CD4-positive, CD25-positive, alpha-beta regulatory T cell (primary cell): ENCODE measurements around the gene CCM2. TPM values are rescaled to one million over a fixed set of nuclear protein-coding genes. Genes with fewer than 3 reads are reported as not detected.

Source experiments
- ATAC-seq, 2 donors: fragments of 150-1000 bp; cut with Tn5 transposase; one replicate each; pipeline ENCODE4 v1.10.0; 2021; ENCODE audit warnings: low read depth in 2 of 2, moderate number of reproducible peaks in 2 of 2, moderate library complexity in 1 of 2
- DNase-seq, 3 donors: peaks; one replicate each; pipeline versions ENCODE4 v3.0.0 to v3.0.0-alpha.2; 2012 to 2022; ENCODE audit warnings: mixed read lengths in 1 of 3
- H3K27ac ChIP-seq: one replicate; pipeline ENCODE4 v1.7.0; 2013; ENCODE audit warnings: mild to moderate bottlenecking, low read length; ENCODE audit not compliant: insufficient read depth, poor library complexity, severe bottlenecking
- H3K27me3 ChIP-seq: one replicate; pipeline ENCODE4 v1.7.0; 2013; ENCODE audit warnings: low read length; ENCODE audit not compliant: control insufficient read depth, insufficient read depth
- H3K36me3 ChIP-seq: one replicate; pipeline ENCODE4 v1.7.0; 2013; ENCODE audit warnings: mild to moderate bottlenecking, low read length, moderate library complexity; ENCODE audit not compliant: control insufficient read depth, insufficient read depth
- H3K4me1 ChIP-seq: 2 replicates; pipeline ENCODE4 v1.7.0; 2013; ENCODE audit warnings: mild to moderate bottlenecking, low read length; ENCODE audit not compliant: insufficient read depth, control insufficient read depth, poor library complexity, severe bottlenecking
- H3K4me3 ChIP-seq: one replicate; pipeline ENCODE4 v1.7.0; 2013; ENCODE audit warnings: low read depth, mild to moderate bottlenecking, low read length, moderate library complexity
- H3K9me3 ChIP-seq, 2 experiments: 1 replicate in 1 of 2; 2 replicates in 1 of 2; pipeline ENCODE4 v1.7.0; 2013; ENCODE audit warnings: low read length in 2 of 2, mild to moderate bottlenecking in 1 of 2, moderate library complexity in 1 of 2; ENCODE audit not compliant: control insufficient read depth in 2 of 2
- H3K27ac Mint-ChIP-seq, 3 donors: one replicate each; pipeline ENCODE4 v1.8.0; 2020 to 2022; ENCODE audit warnings: mild to moderate bottlenecking in 3 of 3, mixed read lengths in 3 of 3, moderate library complexity in 2 of 3
- H3K27me3 Mint-ChIP-seq: one replicate; pipeline ENCODE4 v1.8.0; 2022; ENCODE audit warnings: mild to moderate bottlenecking, mixed read lengths
- H3K36me3 Mint-ChIP-seq: one replicate; pipeline ENCODE4 v1.8.0; 2020; ENCODE audit warnings: mixed read lengths
- H3K4me1 Mint-ChIP-seq, 4 donors: one replicate each; pipeline ENCODE4 v1.8.0; 2020 to 2022; ENCODE audit warnings: mixed read lengths in 4 of 4, mild to moderate bottlenecking in 1 of 4
- H3K4me3 Mint-ChIP-seq, 4 donors: one replicate each; pipeline ENCODE4 v1.8.0; 2020 to 2022; ENCODE audit warnings: mild to moderate bottlenecking in 4 of 4, mixed read lengths in 4 of 4, moderate library complexity in 3 of 4
- H3K9me3 Mint-ChIP-seq, 7 donors: one replicate each; pipeline ENCODE4 v1.8.0; 2020 to 2022; ENCODE audit warnings: mixed read lengths in 7 of 7, mild to moderate bottlenecking in 3 of 7, moderate library complexity in 2 of 7
- polyA plus RNA-seq, 4 donors: library from polyadenylated mRNA; unstranded; fragments of 300-500 nt; fragmentation: Illumina TruSeq; gene quantifications; one replicate each; pipeline ENCODE4 v1.2.3, GENCODE V29; 2021
- total RNA-seq: library from RNA; stranded (reverse); gene quantifications from one replicate; pipeline ENCODE4 v1.2.3, GENCODE V29; 2022

The CCM2 gene
- total and polyA plus RNA-seq, 5 donors from 2014 or later: 139 to 190 (median 156) TPM

GRCh38 chr7:44981035-44981706, 18.8 kb upstream of the CCM2 start:
- ATAC-seq (no peak), DNase-seq (peak in 1 of 3 donors; percentile 25)
- H3K27ac Mint-ChIP-seq: peak overlapping the region; percentile 98
- peak overlapping the region; percentile 84 to 96 (median 96) for H3K4me3 Mint-ChIP-seq
- H3K27me3 Mint-ChIP-seq: peaks cover 7% of the 10 kb centered on the region
- peaks cover 24 to 96% (median 59%) of the 10 kb centered on the region in 4 donors for H3K4me1 Mint-ChIP-seq
- Histone ChIP-seq H3K27me3 (no peaks in the 10 kb centered on the region), H3K36me3 (peaks cover 35% of the 10 kb centered on the region), H3K9me3 (no peaks in the 10 kb centered on the region), H3K4me1 (peaks cover 87% of the 10 kb centered on the region), H3K4me3 (peak overlapping the region; percentile 78), H3K27ac (peak overlapping the region; percentile 94)
- peaks cover 30% of the 10 kb centered on the region for H3K36me3 Mint-ChIP-seq
- no peaks in the 10 kb centered on the region for H3K9me3 Mint-ChIP-seq

GRCh38 chr7:44982535-44982923, 17.5 kb upstream of the CCM2 start:
- Histone ChIP-seq H3K36me3 (peaks cover 31% of the 10 kb centered on the region), H3K27ac (peak overlapping the region; percentile 96), H3K4me1 (peaks cover 84% of the 10 kb centered on the region), H3K4me3 (no peak overlapping the region), H3K9me3 (no peaks in the 10 kb centered on the region), H3K27me3 (no peaks in the 10 kb centered on the region)
- ATAC-seq (no peak), DNase-seq (no peak)
- H3K4me1 Mint-ChIP-seq: peaks cover 24 to 98% (median 58%) of the 10 kb centered on the region in 4 donors
- H3K9me3 Mint-ChIP-seq: no peaks in the 10 kb centered on the region
- H3K4me3 Mint-ChIP-seq: peak overlapping the region in 2 of 4 donors; percentile 27 to 98
- peaks cover 7% of the 10 kb centered on the region for H3K27me3 Mint-ChIP-seq
- H3K27ac Mint-ChIP-seq: peak overlapping the region; percentile 32 to 98 (median 60)
- peaks cover 27% of the 10 kb centered on the region for H3K36me3 Mint-ChIP-seq

GRCh38 chr7:44982970-44983369, 17.0 kb upstream of the CCM2 start:
- Histone ChIP-seq H3K4me3 (no peak overlapping the region), H3K36me3 (peaks cover 31% of the 10 kb centered on the region), H3K4me1 (peaks cover 83% of the 10 kb centered on the region), H3K27me3 (no peaks in the 10 kb centered on the region), H3K9me3 (no peaks in the 10 kb centered on the region), H3K27ac (peak overlapping the region; percentile 96)
- H3K27ac Mint-ChIP-seq: peak overlapping the region in 2 of 3 donors; percentile 80 to 98
- H3K9me3 Mint-ChIP-seq: no peaks in the 10 kb centered on the region
- DNase-seq (no peak), ATAC-seq (no peak)
- peak overlapping the region; percentile 0 to 98 (median 34) for H3K4me3 Mint-ChIP-seq
- peaks cover 28 to 98% (median 56%) of the 10 kb centered on the region in 4 donors for H3K4me1 Mint-ChIP-seq
- H3K27me3 Mint-ChIP-seq: peaks cover 7% of the 10 kb centered on the region
- peaks cover 27% of the 10 kb centered on the region for H3K36me3 Mint-ChIP-seq

- ATAC-seq: no peak
- Histone ChIP-seq H3K36me3 (peaks cover 31% of the 10 kb centered on the region), H3K27ac (peak overlapping the region; percentile 96), H3K9me3 (no peaks in the 10 kb centered on the region), H3K27me3 (no peaks in the 10 kb centered on the region), H3K4me1 (peaks cover 73% of the 10 kb centered on the region), H3K4me3 (peak overlapping the region; percentile 83)
- Mint-ChIP-seq H3K4me3 (peak overlapping the region; percentile 95 to 98 (median 98)), H3K4me1 (peaks cover 29 to 92% (median 56%) of the 10 kb centered on the region in 4 donors), H3K9me3 (no peaks in the 10 kb centered on the region), H3K36me3 (peaks cover 27% of the 10 kb centered on the region), H3K27ac (peak overlapping the region; percentile 82 to 98 (median 87)), H3K27me3 (peaks cover 7% of the 10 kb centered on the region)
- DNase-seq: no peak
Measured at GRCh38 chr7:44983742-44984477, 16.1 kb upstream of the CCM2 start.

- peak overlapping the region; percentile 83 for H3K4me3 ChIP-seq
- H3K27ac Mint-ChIP-seq: peak overlapping the region; percentile 82 to 98 (median 87)
- H3K9me3 ChIP-seq: no peaks in the 10 kb centered on the region
- H3K4me3 Mint-ChIP-seq: peak overlapping the region; percentile 95 to 98 (median 98)
- H3K9me3 Mint-ChIP-seq: no peaks in the 10 kb centered on the region
- DNase-seq (no peak), ATAC-seq (no peak)
- H3K36me3 ChIP-seq: peaks cover 31% of the 10 kb centered on the region
- H3K36me3 Mint-ChIP-seq: peaks cover 27% of the 10 kb centered on the region
- peaks cover 68% of the 10 kb centered on the region for H3K4me1 ChIP-seq
- peaks cover 29 to 87% (median 56%) of the 10 kb centered on the region in 4 donors for H3K4me1 Mint-ChIP-seq
- H3K27ac ChIP-seq: peak overlapping the region; percentile 96
- no peaks in the 10 kb centered on the region for H3K27me3 ChIP-seq
- peaks cover 7% of the 10 kb centered on the region for H3K27me3 Mint-ChIP-seq
Measured at GRCh38 chr7:44984478-44984758, 15.6 kb upstream of the CCM2 start.

GRCh38 chr7:44985033-44985695, 14.8 kb upstream of the CCM2 start:
- no peaks in the 10 kb centered on the region for H3K9me3 Mint-ChIP-seq
- peaks cover 29 to 80% (median 50%) of the 10 kb centered on the region in 4 donors for H3K4me1 Mint-ChIP-seq
- H3K27me3 Mint-ChIP-seq: peaks cover 7% of the 10 kb centered on the region
- DNase-seq: no peak
- peak overlapping the region; percentile 98 to 99 (median 99) for H3K27ac Mint-ChIP-seq
- no peaks in the 10 kb centered on the region for H3K9me3 ChIP-seq
- ATAC-seq: no peak
- no peaks in the 10 kb centered on the region for H3K27me3 ChIP-seq
- H3K27ac ChIP-seq: peak overlapping the region; percentile 96
- H3K4me3 ChIP-seq: peak overlapping the region; percentile 83
- H3K4me1 ChIP-seq: peaks cover 61% of the 10 kb centered on the region
- H3K4me3 Mint-ChIP-seq: peak overlapping the region; percentile 95 to 98 (median 98)
- H3K36me3 Mint-ChIP-seq: peaks cover 27% of the 10 kb centered on the region
- peaks cover 31% of the 10 kb centered on the region for H3K36me3 ChIP-seq

- Mint-ChIP-seq H3K4me3 (peak overlapping the region; percentile 95 to 98 (median 98)), H3K27ac (peak overlapping the region; percentile 98 to 99 (median 99)), H3K4me1 (peaks cover 29 to 73% (median 45%) of the 10 kb centered on the region in 4 donors), H3K36me3 (peaks cover 27% of the 10 kb centered on the region), H3K9me3 (no peaks in the 10 kb centered on the region), H3K27me3 (peaks cover 4% of the 10 kb centered on the region)
- H3K36me3 ChIP-seq: peaks cover 31% of the 10 kb centered on the region
- H3K4me1 ChIP-seq: peaks cover 54% of the 10 kb centered on the region
- DNase-seq: no peak
- H3K4me3 ChIP-seq: peak overlapping the region; percentile 83
- no peaks in the 10 kb centered on the region for H3K27me3 ChIP-seq
- peak; percentile 14 to 17 for ATAC-seq
- H3K27ac ChIP-seq: peak overlapping the region; percentile 96
- no peaks in the 10 kb centered on the region for H3K9me3 ChIP-seq
Measured at GRCh38 chr7:44985900-44986217, 14.1 kb upstream of the CCM2 start.
